SU-DHL-6 (cell line): Measurements from ENCODE around the gene ANKRD63.

Experiments
- H2AFZ ChIP-seq: fragments of 200-600 bp; sonication (generic); 2 replicates; pipeline ENCODE4 v1.6.1; 2014; ENCODE audit warnings: low read depth, mild to moderate bottlenecking, moderate library complexity, mixed read lengths, antibody characterized with exemption, low read length; ENCODE audit not compliant: severe bottlenecking
- H3F3A ChIP-seq: fragments of 200-600 bp; shearing (Covaris generic); 2 replicates; pipeline ENCODE4 v1.6.0; 2016; ENCODE audit warnings: antibody characterized with exemption, mild to moderate bottlenecking; ENCODE audit not compliant: insufficient read depth
- H3K27ac ChIP-seq: fragments of 200-600 bp; sonication (generic); 2 replicates; pipeline ENCODE4 v1.5.1; 2016; ENCODE audit warnings: low read depth, mild to moderate bottlenecking, low read length, moderate library complexity, mixed read lengths
- H3K27me3 ChIP-seq: fragments of 200-600 bp; sonication (generic), shearing (Covaris generic); 2 replicates; pipeline ENCODE4 v1.6.0; 2014; ENCODE audit warnings: mild to moderate bottlenecking, low read length
- H3K36me3 ChIP-seq: fragments of 200-600 bp; sonication (generic); 2 replicates; pipeline ENCODE4 v1.6.1; 2014; ENCODE audit warnings: mild to moderate bottlenecking, low read length, mixed read lengths
- H3K4me2 ChIP-seq: fragments of 300-600, 200-600 bp; shearing (Covaris generic), sonication (generic); 2 replicates; pipeline ENCODE4 v1.6.0; 2014; ENCODE audit warnings: low read length, low read depth, mild to moderate bottlenecking; ENCODE audit not compliant: poor library complexity, severe bottlenecking
- H3K4me3 ChIP-seq: fragments of 200-600 bp; sonication (generic); 2 replicates; pipeline ENCODE4 v1.5.1; 2014; ENCODE audit warnings: antibody characterized with exemption, low read length, mild to moderate bottlenecking, mixed read lengths; ENCODE audit not compliant: insufficient read depth, poor library complexity, severe bottlenecking
- H3K79me2 ChIP-seq: fragments of 200-600 bp; sonication (generic); 2 replicates; pipeline ENCODE4 v1.6.1; 2014; ENCODE audit warnings: mild to moderate bottlenecking, low read length, moderate library complexity; ENCODE audit not compliant: insufficient read depth
- H3K9ac ChIP-seq: fragments of 200-600 bp; sonication (generic); 2 replicates; pipeline ENCODE4 v1.7.0; 2014; ENCODE audit warnings: mild to moderate bottlenecking, low read length
- H3K9me2 ChIP-seq: fragments of 200-600 bp; sonication (generic); replicated peaks from 2 replicates; pipeline ENCODE4 v1.6.1; 2014; ENCODE audit warnings: low read length; ENCODE audit not compliant: insufficient read depth
- H3K9me3 ChIP-seq: fragments of 200-600 bp; sonication (generic); 2 replicates; pipeline ENCODE4 v1.6.1; 2014; ENCODE audit warnings: low read length, mixed read lengths; ENCODE audit not compliant: insufficient read depth
- H4K20me1 ChIP-seq: fragments of 200-600 bp; sonication (generic); 2 replicates; pipeline ENCODE4 v1.6.1; 2014; ENCODE audit warnings: low read depth, mild to moderate bottlenecking, antibody characterized with exemption, low read length, moderate library complexity, mixed read lengths
- CTCF ChIP-seq: fragments of 200-600 bp; sonication (generic); IDR thresholded peaks from one replicate; pipeline ENCODE4 v1.5.1; 2017; ENCODE audit warnings: antibody characterized with exemption, mild to moderate bottlenecking, low read length, moderate library complexity; ENCODE audit not compliant: insufficient read depth, poor library complexity, severe bottlenecking
- EZH2phosphoT487 ChIP-seq: fragments of 200-600 bp; sonication (generic), shearing (Covaris generic); conservative IDR thresholded peaks from 2 replicates; pipeline ENCODE4 v1.6.1; 2018; ENCODE audit warnings: mild to moderate bottlenecking, antibody characterized with exemption, low read length, moderate library complexity, mixed read lengths

Gene ANKRD63

GRCh38 chr15:40285554-40286011, 2.7 kb upstream of the ANKRD63 start:
- Histone ChIP-seq H3K4me2 (no peak overlapping the region), H3K27ac (no peak overlapping the region), H3F3A (no peaks in the 10 kb centered on the region), H3K79me2 (no peaks in the 10 kb centered on the region), H4K20me1 (no peaks in the 10 kb centered on the region), H3K9me3 (no peaks in the 10 kb centered on the region), H3K27me3 (no peaks in the 10 kb centered on the region), H3K9me2 (no peaks in the 10 kb centered on the region), H3K9ac (no peak overlapping the region), H3K36me3 (no peaks in the 10 kb centered on the region), H3K4me3 (no peak overlapping the region), H2AFZ (no peak overlapping the region)
- TF ChIP-seq EZH2phosphoT487: no peak
- TF ChIP-seq CTCF: no peak

GRCh38 chr15:40285151-40285550, 2.3 kb upstream of the ANKRD63 start:
- Histone ChIP-seq H2AFZ (no peak overlapping the region), H3K9me3 (no peaks in the 10 kb centered on the region), H3K79me2 (no peaks in the 10 kb centered on the region), H3K4me2 (no peak overlapping the region), H3K9me2 (no peaks in the 10 kb centered on the region), H3K27me3 (no peaks in the 10 kb centered on the region), H3K9ac (no peak overlapping the region), H3K36me3 (no peaks in the 10 kb centered on the region), H4K20me1 (no peaks in the 10 kb centered on the region), H3K4me3 (no peak overlapping the region), H3F3A (no peaks in the 10 kb centered on the region), H3K27ac (no peak overlapping the region)
- TF ChIP-seq EZH2phosphoT487: no peak
- TF ChIP-seq CTCF: no peak

- no peak overlapping the region for H2AFZ ChIP-seq
- no peaks in the 10 kb centered on the region for H3K36me3 ChIP-seq
- no peak overlapping the region for H3K9ac ChIP-seq
- H4K20me1 ChIP-seq: no peaks in the 10 kb centered on the region
- no peaks in the 10 kb centered on the region for H3K9me2 ChIP-seq
- H3K4me2 ChIP-seq: no peak overlapping the region
- no peaks in the 10 kb centered on the region for H3K9me3 ChIP-seq
- TF ChIP-seq EZH2phosphoT487 (no peak), CTCF (no peak)
- no peak overlapping the region for H3K4me3 ChIP-seq
- H3F3A ChIP-seq: no peaks in the 10 kb centered on the region
- no peak overlapping the region for H3K27ac ChIP-seq
- H3K79me2 ChIP-seq: no peaks in the 10 kb centered on the region
- no peaks in the 10 kb centered on the region for H3K27me3 ChIP-seq
These were observed 894 bp upstream of the ANKRD63 start for GRCh38 chr15:40283615-40284300.
